Trophoblast cell (in vitro differentiated cells and primary cell): ENCODE results near the gene HFM1.
"Not testable (repeated sequence)": the region's sequence is repeated elsewhere in the genome, so short reads cannot be mapped to it uniquely, and the experiment has no call there.

ENCODE experiments used
- DNase-seq, 2 donors: peaks; one replicate each; pipeline ENCODE4 v3.0.0-alpha.2; 2016
- H2AFZ ChIP-seq: 2 replicates; pipeline ENCODE4 v1.6.1; 2013; ENCODE audit warnings: low read length, moderate library complexity, mild to moderate bottlenecking; ENCODE audit not compliant: insufficient read depth, poor library complexity
- H2AK5ac ChIP-seq: 2 replicates; pipeline ENCODE4 v1.6.1; 2013; ENCODE audit warnings: mild to moderate bottlenecking, low read length
- H2BK120ac ChIP-seq: 2 replicates; pipeline ENCODE4 v1.6.1; 2013; ENCODE audit warnings: low read length, mild to moderate bottlenecking, moderate library complexity; ENCODE audit not compliant: insufficient read depth, poor library complexity
- H2BK12ac ChIP-seq: 2 replicates; pipeline ENCODE4 v1.6.1; 2013; ENCODE audit warnings: mild to moderate bottlenecking, low read length, moderate library complexity
- H2BK5ac ChIP-seq: 2 replicates; pipeline ENCODE4 v1.6.1; 2013; ENCODE audit warnings: low read length, low read depth, moderate library complexity, mild to moderate bottlenecking; ENCODE audit not compliant: poor library complexity
- H3K14ac ChIP-seq: 2 replicates; pipeline ENCODE4 v1.6.1; 2013; ENCODE audit warnings: mild to moderate bottlenecking, low read length
- H3K18ac ChIP-seq: 2 replicates; pipeline ENCODE4 v1.6.1; 2013; ENCODE audit warnings: mild to moderate bottlenecking, low read length
- H3K23ac ChIP-seq: 2 replicates; pipeline ENCODE4 v1.6.1; 2013; ENCODE audit warnings: low read length
- H3K27ac ChIP-seq: 2 replicates; pipeline ENCODE4 v1.5.1; 2013; ENCODE audit warnings: low read depth, mild to moderate bottlenecking, inconsistent platforms, low read length, moderate library complexity
- H3K27me3 ChIP-seq: 2 replicates; pipeline ENCODE4 v1.6.1; 2013; ENCODE audit warnings: inconsistent platforms, mild to moderate bottlenecking, low read length, moderate library complexity; ENCODE audit not compliant: insufficient read depth
- H3K36me3 ChIP-seq, 2 experiments: 1 replicate in 1 of 2; 2 replicates in 1 of 2; pipeline ENCODE4 v1.6.1; 2013; ENCODE audit warnings: low read length in 2 of 2, mild to moderate bottlenecking in 2 of 2, moderate library complexity in 1 of 2; ENCODE audit not compliant: insufficient read depth in 2 of 2, control insufficient read depth in 1 of 2
- H3K4ac ChIP-seq: 2 replicates; pipeline ENCODE4 v1.6.1; 2013; ENCODE audit warnings: low read depth, mild to moderate bottlenecking, low read length, moderate library complexity
- H3K4me1 ChIP-seq, 2 experiments: 1 replicate in 1 of 2; 2 replicates in 1 of 2; pipeline ENCODE4 v1.6.1; 2013; ENCODE audit warnings: low read length in 2 of 2, mild to moderate bottlenecking in 2 of 2, moderate library complexity in 1 of 2; ENCODE audit not compliant: insufficient read depth in 2 of 2, control insufficient read depth in 1 of 2
- H3K4me2 ChIP-seq: 2 replicates; pipeline ENCODE4 v1.6.1; 2013; ENCODE audit warnings: inconsistent platforms, mild to moderate bottlenecking, low read length, moderate library complexity
- H3K4me3 ChIP-seq: 2 replicates; pipeline ENCODE4 v1.5.1; 2013; ENCODE audit warnings: mild to moderate bottlenecking, low read depth, low read length, inconsistent platforms
- H3K79me1 ChIP-seq: one replicate; pipeline ENCODE4 v1.6.1; 2013; ENCODE audit warnings: low read length
- H3K79me2 ChIP-seq: 2 replicates; pipeline ENCODE4 v1.6.1; 2013; ENCODE audit warnings: low read length, mild to moderate bottlenecking; ENCODE audit not compliant: control insufficient read depth, insufficient read depth, poor library complexity
- H3K9ac ChIP-seq: 2 replicates; pipeline ENCODE4 v1.6.1; 2013; ENCODE audit warnings: mild to moderate bottlenecking, low read length
- H3K9me3 ChIP-seq: 2 replicates; pipeline ENCODE4 v1.6.1; 2013; ENCODE audit warnings: low read depth, mild to moderate bottlenecking, control low read depth, inconsistent platforms, low read length; ENCODE audit not compliant: insufficient read depth
- H4K12ac ChIP-seq: 2 replicates; pipeline ENCODE4 v1.6.1; 2013; ENCODE audit warnings: low read depth, mild to moderate bottlenecking, low read length, moderate library complexity
- H4K8ac ChIP-seq: 2 replicates; pipeline ENCODE4 v1.6.1; 2013; ENCODE audit warnings: low read depth, mild to moderate bottlenecking, low read length, moderate library complexity
- H4K91ac ChIP-seq: one replicate; pipeline ENCODE4 v1.6.1; 2013; ENCODE audit warnings: low read depth, mild to moderate bottlenecking, low read length, moderate library complexity
- WGBS: extraction: QIAGEN DNeasy Blood & Tissue Kit; methylation state at CpG from one replicate; pipeline ENCODE4 v1.1.7; 2013; ENCODE audit warnings: missing lambda C conversion rate; ENCODE audit not compliant: insufficient read length, insufficient coverage; ENCODE audit errors: extremely low coverage; 5-methylcytosine and 5-hydroxymethylcytosine counted together

The HFM1 gene

DNA sequence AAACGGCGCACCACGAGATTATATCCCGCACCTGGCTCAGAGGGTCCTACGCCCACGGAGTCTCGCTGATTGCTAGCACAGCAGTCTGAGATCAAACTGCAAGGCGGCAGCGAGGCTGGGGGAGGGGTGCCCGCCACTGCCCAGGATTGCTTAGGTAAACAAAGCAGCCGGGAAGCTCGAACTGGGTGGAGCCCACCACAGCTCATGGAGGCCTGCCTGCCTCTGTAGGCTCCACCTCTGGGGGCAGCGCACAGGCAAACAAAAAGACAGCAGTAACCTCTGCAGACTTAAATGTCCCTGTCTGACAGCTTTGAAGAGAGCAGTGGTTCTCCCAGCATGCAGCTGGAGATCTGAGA lies 117.7 kb downstream of the HFM1 start:
- H4K91ac ChIP-seq, H3K14ac ChIP-seq, H3K23ac ChIP-seq, H2BK5ac ChIP-seq, H3K18ac ChIP-seq, H4K8ac ChIP-seq, H2AK5ac ChIP-seq, H3K79me1 ChIP-seq, H2BK12ac ChIP-seq, H4K12ac ChIP-seq, H2AFZ ChIP-seq, H3K36me3 ChIP-seq, H3K4me1 ChIP-seq, H2BK120ac ChIP-seq, H3K4me2 ChIP-seq, H3K4me3 ChIP-seq, H3K4ac ChIP-seq, DNase-seq, H3K9me3 ChIP-seq, H3K79me2 ChIP-seq, H3K27me3 ChIP-seq, H3K27ac ChIP-seq, H3K9ac ChIP-seq: not testable (repeated sequence)
- no CpG with 5 or more reads among the region's 13 CpGs for WGBS

DNA sequence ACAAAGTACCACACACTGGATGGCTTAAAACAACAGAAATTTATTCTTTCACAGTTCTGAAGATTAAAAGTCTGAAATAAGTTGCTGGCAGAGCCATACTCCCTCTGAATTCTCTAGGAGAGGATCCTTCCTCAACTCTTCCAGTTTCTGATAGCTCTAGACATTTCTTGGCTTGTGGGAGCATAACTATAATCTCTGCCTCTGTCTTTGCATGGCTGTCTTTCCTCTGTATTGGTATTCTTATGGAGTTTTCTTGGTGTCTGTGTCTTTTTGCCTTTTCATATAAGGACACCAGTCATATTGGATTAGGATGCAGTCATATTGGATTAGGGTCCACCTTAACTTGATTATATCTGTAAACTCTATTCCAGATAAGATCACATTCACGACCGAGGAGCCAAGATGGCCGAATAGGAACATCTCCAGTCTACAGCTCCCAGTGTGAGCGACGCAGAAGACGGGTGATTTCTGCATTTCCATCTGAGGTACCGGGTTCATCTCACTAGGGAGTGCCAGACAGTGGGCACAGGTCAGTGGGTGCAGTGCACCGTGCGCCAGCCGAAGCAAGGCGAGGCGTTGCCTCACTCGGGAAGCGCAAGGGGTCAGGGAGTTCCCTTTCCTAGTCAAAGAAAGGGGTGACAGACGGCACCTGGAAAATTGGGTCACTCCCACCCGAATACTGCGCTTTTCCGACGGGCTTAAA lies 118.2 kb downstream of the HFM1 start:
- H3K4ac ChIP-seq, H3K79me1 ChIP-seq, H3K23ac ChIP-seq, H3K4me2 ChIP-seq, H4K91ac ChIP-seq, H3K14ac ChIP-seq, H2AK5ac ChIP-seq, H3K27me3 ChIP-seq, H3K79me2 ChIP-seq, H2BK5ac ChIP-seq, H4K12ac ChIP-seq, DNase-seq, H3K4me3 ChIP-seq, H4K8ac ChIP-seq, H3K4me1 ChIP-seq, H2BK120ac ChIP-seq, H3K36me3 ChIP-seq, H3K9me3 ChIP-seq, H3K27ac ChIP-seq, H3K9ac ChIP-seq, H3K18ac ChIP-seq, H2BK12ac ChIP-seq, H2AFZ ChIP-seq: not testable (repeated sequence)
- WGBS: no CpG with 5 or more reads among the region's 19 CpGs

DNA sequence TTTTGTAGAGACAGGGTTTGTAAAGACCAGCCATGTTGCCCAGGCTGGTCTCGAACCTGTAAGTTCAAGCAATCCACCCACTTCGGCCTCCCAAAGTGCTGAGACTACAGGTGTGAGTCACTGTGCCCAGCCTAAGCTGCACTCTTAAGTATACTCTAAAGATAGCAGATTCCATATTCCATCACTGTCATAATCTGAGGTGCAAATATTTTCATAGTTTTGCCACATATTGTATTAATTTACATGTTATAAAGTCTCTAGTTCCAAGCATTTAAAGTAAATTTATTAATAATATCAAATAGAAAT lies 121.3 kb downstream of the HFM1 start:
- no peak overlapping the region for H3K14ac ChIP-seq
- no peak overlapping the region for H2AK5ac ChIP-seq
- H3K4ac ChIP-seq: no peak overlapping the region
- WGBS: no CpG with 5 or more reads among the region's 2 CpGs
- no peaks in the 10 kb centered on the region for H3K36me3 ChIP-seq
- H4K12ac ChIP-seq: no peak overlapping the region
- no peak overlapping the region for H3K23ac ChIP-seq
- H3K79me2 ChIP-seq: no peaks in the 10 kb centered on the region
- no peak overlapping the region for H3K18ac ChIP-seq
- no peak overlapping the region for H3K27ac ChIP-seq
- no peak overlapping the region for H3K9ac ChIP-seq
- no peak overlapping the region for H4K8ac ChIP-seq
- no peaks in the 10 kb centered on the region for H3K4me1 ChIP-seq
- H2BK5ac ChIP-seq: no peak overlapping the region
- no peak overlapping the region for H3K4me2 ChIP-seq
- no peak overlapping the region for H2AFZ ChIP-seq
- no peak overlapping the region for H4K91ac ChIP-seq
- H2BK120ac ChIP-seq: no peak overlapping the region
- DNase-seq: no peak
- H3K79me1 ChIP-seq: no peaks in the 10 kb centered on the region
- no peaks in the 10 kb centered on the region for H3K9me3 ChIP-seq
- H3K27me3 ChIP-seq: no peaks in the 10 kb centered on the region
- no peak overlapping the region for H2BK12ac ChIP-seq
- H3K4me3 ChIP-seq: no peak overlapping the region

DNA sequence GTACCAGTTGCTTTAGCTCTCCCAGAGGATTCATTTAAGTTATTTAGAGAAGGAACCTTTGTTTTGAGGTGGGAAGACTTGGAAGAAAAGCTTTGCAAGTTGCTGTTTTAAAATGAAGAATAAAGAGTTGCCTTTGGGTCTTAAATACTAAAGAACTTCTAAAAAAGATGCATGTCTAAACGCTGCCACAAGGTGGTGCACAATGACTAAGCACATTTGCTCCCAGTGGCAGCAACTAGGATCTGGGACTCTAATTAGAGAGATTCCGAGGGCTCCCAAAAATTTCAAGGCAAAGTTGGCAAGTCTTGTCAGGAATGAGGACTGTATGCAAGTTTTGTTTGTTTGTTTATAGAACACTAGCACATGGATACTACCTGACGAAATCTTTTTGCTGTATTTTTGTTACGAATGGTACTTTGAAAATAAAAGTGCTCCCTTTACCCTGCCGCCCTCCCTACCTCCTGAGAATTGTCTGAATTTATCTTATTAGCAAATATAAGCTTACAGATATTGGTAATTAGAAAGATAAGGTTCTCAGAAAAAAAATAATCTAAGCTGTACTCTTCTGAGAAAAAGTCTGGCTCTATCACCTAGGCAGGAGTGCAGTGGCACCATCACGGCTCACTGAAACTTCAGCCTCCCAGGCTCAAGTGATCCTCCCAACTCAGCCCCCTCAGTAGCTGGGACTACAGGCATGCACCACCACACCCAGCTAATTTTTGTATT lies 121.8 kb downstream of the HFM1 start:
- H4K12ac ChIP-seq: no peak overlapping the region
- no peak overlapping the region for H3K18ac ChIP-seq
- no peak overlapping the region for H2BK12ac ChIP-seq
- no peaks in the 10 kb centered on the region for H3K79me1 ChIP-seq
- H3K4me3 ChIP-seq: no peak overlapping the region
- H2BK5ac ChIP-seq: no peak overlapping the region
- H3K79me2 ChIP-seq: no peaks in the 10 kb centered on the region
- no peak overlapping the region for H4K91ac ChIP-seq
- DNase-seq: peak; percentile 60 to 85
- H2AK5ac ChIP-seq: no peak overlapping the region
- no peak overlapping the region for H2AFZ ChIP-seq
- no CpG with 5 or more reads among the region's 6 CpGs for WGBS
- no peak overlapping the region for H3K27ac ChIP-seq
- H3K36me3 ChIP-seq: no peaks in the 10 kb centered on the region
- no peaks in the 10 kb centered on the region for H3K4me1 ChIP-seq
- H3K4ac ChIP-seq: no peak overlapping the region
- no peaks in the 10 kb centered on the region for H3K27me3 ChIP-seq
- no peak overlapping the region for H3K4me2 ChIP-seq
- H3K23ac ChIP-seq: no peak overlapping the region
- no peak overlapping the region for H2BK120ac ChIP-seq
- no peak overlapping the region for H3K14ac ChIP-seq
- H3K9ac ChIP-seq: no peak overlapping the region
- H3K9me3 ChIP-seq: no peaks in the 10 kb centered on the region
- H4K8ac ChIP-seq: no peak overlapping the region
